Progenitor cell of endocrine pancreas (in vitro differentiated cells): ENCODE data around the gene MED17. TPM values are rescaled to one million over a fixed set of nuclear protein-coding genes. Genes with fewer than 3 reads are reported as not detected.

ENCODE experiments used
- DNase-seq: peaks from one replicate; pipeline ENCODE4 v3.0.0; 2021; ENCODE audit warnings: low spot score; ENCODE audit not compliant: unreplicated experiment
- H3K27ac Mint-ChIP-seq: 2 replicates; pipeline ENCODE4 v1.8.0; 2021; ENCODE audit warnings: mild to moderate bottlenecking, moderate library complexity, mixed read lengths
- H3K27me3 Mint-ChIP-seq: 2 replicates; pipeline ENCODE4 v1.8.0; 2021; ENCODE audit warnings: mixed read lengths
- H3K36me3 Mint-ChIP-seq: 2 replicates; pipeline ENCODE4 v1.8.0; 2022; ENCODE audit warnings: mixed read lengths; ENCODE audit not compliant: insufficient read depth
- H3K4me1 Mint-ChIP-seq: 2 replicates; pipeline ENCODE4 v1.8.0; 2021; ENCODE audit warnings: low read depth, mixed read lengths
- H3K4me3 Mint-ChIP-seq: 2 replicates; pipeline ENCODE4 v1.8.0; 2021; ENCODE audit warnings: low read depth, mild to moderate bottlenecking, moderate library complexity, mixed read lengths
- H3K9me3 Mint-ChIP-seq: 2 replicates; pipeline ENCODE4 v1.8.0; 2021; ENCODE audit warnings: low read depth, mixed read lengths
- total RNA-seq: library from RNA; stranded (reverse); gene quantifications from 2 replicates; pipeline ENCODE4 v1.2.1, GENCODE V29; 2021
- TF ChIP-seq, protein P1 (sequence below): fragments of 200-600 bp; sonication (generic); IDR thresholded peaks from one replicate; pipeline ENCODE4 v1.5.0; 2021; ENCODE audit warnings: antibody characterized with exemption, mild to moderate bottlenecking; ENCODE audit not compliant: unreplicated experiment

The MED17 gene
- total RNA-seq, 1 donor from 2014 or later = 55.7 TPM

- Mint-ChIP-seq H3K4me1 (peaks cover 18% of the 10 kb centered on the region), H3K27me3 (no peaks in the 10 kb centered on the region), H3K9me3 (no peaks in the 10 kb centered on the region), H3K36me3 (peaks cover 9% of the 10 kb centered on the region), H3K27ac (no peak overlapping the region), H3K4me3 (no peak overlapping the region)
- TF ChIP-seq, protein P1, sequence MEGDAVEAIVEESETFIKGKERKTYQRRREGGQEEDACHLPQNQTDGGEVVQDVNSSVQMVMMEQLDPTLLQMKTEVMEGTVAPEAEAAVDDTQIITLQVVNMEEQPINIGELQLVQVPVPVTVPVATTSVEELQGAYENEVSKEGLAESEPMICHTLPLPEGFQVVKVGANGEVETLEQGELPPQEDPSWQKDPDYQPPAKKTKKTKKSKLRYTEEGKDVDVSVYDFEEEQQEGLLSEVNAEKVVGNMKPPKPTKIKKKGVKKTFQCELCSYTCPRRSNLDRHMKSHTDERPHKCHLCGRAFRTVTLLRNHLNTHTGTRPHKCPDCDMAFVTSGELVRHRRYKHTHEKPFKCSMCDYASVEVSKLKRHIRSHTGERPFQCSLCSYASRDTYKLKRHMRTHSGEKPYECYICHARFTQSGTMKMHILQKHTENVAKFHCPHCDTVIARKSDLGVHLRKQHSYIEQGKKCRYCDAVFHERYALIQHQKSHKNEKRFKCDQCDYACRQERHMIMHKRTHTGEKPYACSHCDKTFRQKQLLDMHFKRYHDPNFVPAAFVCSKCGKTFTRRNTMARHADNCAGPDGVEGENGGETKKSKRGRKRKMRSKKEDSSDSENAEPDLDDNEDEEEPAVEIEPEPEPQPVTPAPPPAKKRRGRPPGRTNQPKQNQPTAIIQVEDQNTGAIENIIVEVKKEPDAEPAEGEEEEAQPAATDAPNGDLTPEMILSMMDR = no peak
- no peak for DNase-seq
Measured at GRCh38 chr11:93765551-93765950, 18.5 kb upstream of the MED17 start.

DNA sequence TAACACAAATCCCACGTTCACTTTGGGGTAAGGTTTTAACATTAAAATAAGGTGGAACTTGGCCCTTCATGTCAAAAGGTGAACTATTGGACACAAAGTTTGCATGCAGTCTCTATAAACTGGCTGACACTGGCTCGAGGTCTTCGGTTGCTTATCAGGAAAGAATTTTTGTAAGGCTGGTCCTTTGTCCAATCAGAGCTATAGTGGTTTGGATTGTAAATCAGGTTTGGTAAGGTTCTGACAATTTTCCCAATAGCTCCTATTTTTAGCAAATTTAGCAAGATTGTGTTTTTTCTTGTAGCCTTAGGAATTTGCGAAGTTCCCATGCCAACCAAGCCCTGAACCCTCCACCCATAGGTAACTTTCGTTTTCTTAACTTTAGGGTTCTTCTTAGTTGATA lies 17.6 kb upstream of the MED17 start:
- peaks cover 6% of the 10 kb centered on the region for H3K36me3 Mint-ChIP-seq
- H3K27me3 Mint-ChIP-seq = no peaks in the 10 kb centered on the region
- no peak overlapping the region for H3K4me3 Mint-ChIP-seq
- no peaks in the 10 kb centered on the region for H3K9me3 Mint-ChIP-seq
- no peak for DNase-seq
- TF ChIP-seq, protein P1 = no peak
- peaks cover 18% of the 10 kb centered on the region for H3K4me1 Mint-ChIP-seq
- no peak overlapping the region for H3K27ac Mint-ChIP-seq

DNA sequence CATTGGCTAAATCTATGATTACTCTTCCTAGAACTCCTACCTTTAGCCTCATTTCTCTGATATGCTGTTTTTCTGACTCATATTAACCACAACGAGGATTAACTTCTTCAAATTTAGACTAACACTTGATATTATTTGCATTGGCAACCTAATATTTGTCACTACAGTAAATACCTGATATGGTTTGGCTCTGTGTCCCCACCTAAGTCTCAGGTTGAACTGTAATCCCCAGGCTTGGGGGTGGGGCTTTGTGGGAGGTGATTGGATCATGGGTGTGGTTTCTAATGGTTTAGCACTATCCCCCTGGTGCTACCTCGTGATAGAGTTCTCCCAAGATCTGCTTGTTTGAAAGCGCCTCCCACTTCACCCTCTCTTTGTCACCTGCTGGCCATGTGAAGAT lies 17.1 kb upstream of the MED17 start:
- H3K27me3 Mint-ChIP-seq = no peaks in the 10 kb centered on the region
- H3K36me3 Mint-ChIP-seq = peaks cover 6% of the 10 kb centered on the region
- no peak overlapping the region for H3K27ac Mint-ChIP-seq
- peaks cover 18% of the 10 kb centered on the region for H3K4me1 Mint-ChIP-seq
- no peaks in the 10 kb centered on the region for H3K9me3 Mint-ChIP-seq
- no peak for DNase-seq
- TF ChIP-seq, protein P1 = no peak
- no peak overlapping the region for H3K4me3 Mint-ChIP-seq

DNA sequence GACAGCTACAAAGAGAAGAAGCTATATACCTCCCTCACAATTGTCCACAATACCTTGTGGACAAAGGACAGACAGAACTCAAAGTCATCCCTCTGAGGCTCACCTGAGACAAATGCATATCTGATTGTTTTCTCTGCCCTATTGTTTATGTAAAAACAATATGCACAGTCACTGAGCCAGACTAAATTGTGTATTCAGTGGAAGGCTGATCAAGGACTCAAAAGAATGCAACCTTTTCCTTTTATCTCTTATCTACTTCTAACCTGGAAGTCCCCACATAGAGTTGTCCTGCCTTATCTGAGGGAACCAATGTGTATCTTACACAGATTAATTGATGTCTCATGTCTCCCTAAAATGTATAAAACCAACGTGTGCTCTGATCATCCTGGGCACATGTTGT lies 13.9 kb upstream of the MED17 start:
- TF ChIP-seq, protein P1 = no peak
- Mint-ChIP-seq H3K27ac (no peak overlapping the region), H3K4me3 (no peak overlapping the region), H3K4me1 (peaks cover 31% of the 10 kb centered on the region), H3K36me3 (peaks cover 2% of the 10 kb centered on the region), H3K27me3 (no peaks in the 10 kb centered on the region), H3K9me3 (no peaks in the 10 kb centered on the region)
- DNase-seq = no peak

DNA sequence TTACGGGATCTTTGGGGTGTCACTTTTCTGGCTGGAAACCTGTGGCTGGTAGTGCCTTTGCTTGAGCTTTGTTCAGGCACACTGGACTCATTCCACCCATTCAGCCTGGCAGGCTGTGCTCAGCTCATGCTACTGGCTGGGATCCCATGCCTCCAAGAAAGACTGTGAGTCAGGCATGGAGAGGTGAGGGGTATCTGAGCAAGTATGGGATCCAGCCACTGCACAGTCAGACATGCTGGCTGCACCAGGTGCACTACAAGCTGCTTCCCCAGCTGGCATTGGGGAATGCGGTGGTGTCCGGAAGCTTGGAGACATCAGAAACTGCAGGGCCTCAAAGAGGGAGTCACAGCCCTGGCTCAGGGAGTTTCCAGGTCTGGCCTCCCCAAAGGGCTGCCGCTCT lies 12.0 kb upstream of the MED17 start:
- no peak overlapping the region for H3K4me3 Mint-ChIP-seq
- peaks cover 29% of the 10 kb centered on the region for H3K4me1 Mint-ChIP-seq
- no peaks in the 10 kb centered on the region for H3K36me3 Mint-ChIP-seq
- TF ChIP-seq, protein P1 = no peak
- no peak overlapping the region for H3K27ac Mint-ChIP-seq
- no peak for DNase-seq
- no peaks in the 10 kb centered on the region for H3K27me3 Mint-ChIP-seq
- no peaks in the 10 kb centered on the region for H3K9me3 Mint-ChIP-seq
